Esophagus squamous epithelium (tissue), 5 donors: ENCODE data around the gene OSBPL10. TPM values are rescaled to one million over a fixed set of nuclear protein-coding genes. Genes with fewer than 3 reads are reported as not detected.

Source experiments
- DNase-seq: peaks from one replicate; lab custom pipeline; 2025; lab: John Stamatoyannopoulos, UW
- H3K27ac ChIP-seq, 4 donors: fragments of 200-600 bp; sonication (generic); one replicate each; pipeline ENCODE4 v1.5.1; 2016 to 2019; ENCODE audit warnings: mild to moderate bottlenecking in 1 of 4
- H3K27me3 ChIP-seq, 4 donors: fragments of 200-600 bp; sonication (generic); 1 replicate in 3 of 4; 2 replicates in 1 of 4; pipeline versions ENCODE4 v1.5.1 to v1.6.0; 2017 to 2021; ENCODE audit warnings: antibody characterized with exemption in 1 of 4
- H3K36me3 ChIP-seq, 3 donors: fragments of 200-600 bp; sonication (generic); one replicate each; pipeline ENCODE4 v1.5.1; 2016 to 2019
- H3K4me1 ChIP-seq, 3 donors: fragments of 200-600 bp; sonication (generic); one replicate each; pipeline ENCODE4 v1.5.1; 2017 to 2019
- H3K4me3 ChIP-seq, 4 donors: fragments of 200-600 bp; sonication (generic); 1 replicate in 3 of 4; 2 replicates in 1 of 4; pipeline ENCODE4 v1.5.1; 2016 to 2019; ENCODE audit warnings: mild to moderate bottlenecking in 2 of 4, moderate library complexity in 1 of 4
- H3K9me3 ChIP-seq, 3 donors: fragments of 200-600 bp; sonication (generic); one replicate each; pipeline ENCODE4 v1.5.1; 2016 to 2019
- POLR2A ChIP-seq, 4 donors: fragments of 450-650 bp; IDR thresholded peaks; one replicate each; pipeline ENCODE4 v1.6.1; 2017; ENCODE audit warnings: antibody characterized with exemption in 4 of 4, mild to moderate bottlenecking in 4 of 4, moderate library complexity in 3 of 4
- WGBS, 2 donors: methylation state at CpG; one replicate each; pipeline ENCODE4 v1.1.5; 2018; 5-methylcytosine and 5-hydroxymethylcytosine counted together
- intact Hi-C: fragments of 100-400 bp; cut with DNase I; formaldehyde crosslinking; loops from one replicate; pipeline ENCODE4 v1.15.0; 2022
- total RNA-seq, 4 donors: library from RNA; depleted of rRNA; stranded (reverse); fragments of >200 nt; gene quantifications; one replicate each; pipeline ENCODE4 v1.1.0, GENCODE V29; 2016
- TF ChIP-seq, protein P1 (sequence below), 6 experiments: fragments of 450-650 bp in 4 of 6; fragments of 200-600 bp in 2 of 6; sonication (generic) in 2 of 6; IDR thresholded peaks; one replicate each; pipeline ENCODE4 v1.5.1; 2016 to 2019; ENCODE audit warnings: antibody characterized with exemption in 6 of 6, mild to moderate bottlenecking in 4 of 6, moderate library complexity in 4 of 6
- donor health status: DM: yes; HTN: yes; CAD: no.

The OSBPL10 gene
- total RNA-seq, 4 donors from 2014 or later: 13.8 to 65.3 (median 41.0) TPM

GRCh38 chr3:31880482-31881078 is 100.5 kb downstream of the OSBPL10 start:
- TF ChIP-seq, protein P1, sequence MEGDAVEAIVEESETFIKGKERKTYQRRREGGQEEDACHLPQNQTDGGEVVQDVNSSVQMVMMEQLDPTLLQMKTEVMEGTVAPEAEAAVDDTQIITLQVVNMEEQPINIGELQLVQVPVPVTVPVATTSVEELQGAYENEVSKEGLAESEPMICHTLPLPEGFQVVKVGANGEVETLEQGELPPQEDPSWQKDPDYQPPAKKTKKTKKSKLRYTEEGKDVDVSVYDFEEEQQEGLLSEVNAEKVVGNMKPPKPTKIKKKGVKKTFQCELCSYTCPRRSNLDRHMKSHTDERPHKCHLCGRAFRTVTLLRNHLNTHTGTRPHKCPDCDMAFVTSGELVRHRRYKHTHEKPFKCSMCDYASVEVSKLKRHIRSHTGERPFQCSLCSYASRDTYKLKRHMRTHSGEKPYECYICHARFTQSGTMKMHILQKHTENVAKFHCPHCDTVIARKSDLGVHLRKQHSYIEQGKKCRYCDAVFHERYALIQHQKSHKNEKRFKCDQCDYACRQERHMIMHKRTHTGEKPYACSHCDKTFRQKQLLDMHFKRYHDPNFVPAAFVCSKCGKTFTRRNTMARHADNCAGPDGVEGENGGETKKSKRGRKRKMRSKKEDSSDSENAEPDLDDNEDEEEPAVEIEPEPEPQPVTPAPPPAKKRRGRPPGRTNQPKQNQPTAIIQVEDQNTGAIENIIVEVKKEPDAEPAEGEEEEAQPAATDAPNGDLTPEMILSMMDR (IDR thresholded peaks at IDR 0.05): no peak
- no peak for TF ChIP-seq POLR2A (IDR thresholded peaks at IDR 0.05)
- peak overlapping the region in 2 of 4 donors; percentile 23 to 42 for H3K27ac ChIP-seq
- no peak overlapping the region for H3K4me3 ChIP-seq
- peaks cover 0 to 9% (median 0%) of the 10 kb centered on the region in 3 donors for H3K36me3 ChIP-seq
- intact Hi-C loops: no loop called here
- H3K4me1 ChIP-seq: peaks cover 6 to 64% (median 29%) of the 10 kb centered on the region in 3 donors
- no peaks in the 10 kb centered on the region for H3K9me3 ChIP-seq
- DNase-seq: no peak
- 43 to 55% methylated on average over 4 of the region's 4 CpGs for WGBS, 2 donors
- no peaks in the 10 kb centered on the region for H3K27me3 ChIP-seq

- intact Hi-C loops: no loop called here
- TF ChIP-seq POLR2A (IDR thresholded peaks at IDR 0.05): no peak
- TF ChIP-seq, protein P1 (IDR thresholded peaks at IDR 0.05): peak in 4 of 6 experiments; percentile 8 to 54 (median 25)
- H3K4me3 ChIP-seq: no peak overlapping the region
- no peak for DNase-seq
- peaks cover 6 to 67% (median 29%) of the 10 kb centered on the region in 3 donors for H3K4me1 ChIP-seq
- 54 to 65% methylated on average over 4 of the region's 4 CpGs for WGBS, 2 donors
- H3K27ac ChIP-seq: peak overlapping the region in 2 of 4 donors; percentile 23 to 42
- no peaks in the 10 kb centered on the region for H3K9me3 ChIP-seq
- H3K27me3 ChIP-seq: no peaks in the 10 kb centered on the region
- H3K36me3 ChIP-seq: peaks cover 0 to 9% (median 0%) of the 10 kb centered on the region in 3 donors
Observed at GRCh38 chr3:31880020-31880419, 101.0 kb downstream of the OSBPL10 start.

- 94 to 97% methylated on average over 6 of the region's 6 CpGs for WGBS, 2 donors
- Histone ChIP-seq H3K27me3 (no peaks in the 10 kb centered on the region), H3K27ac (no peak overlapping the region), H3K4me3 (no peak overlapping the region), H3K9me3 (no peaks in the 10 kb centered on the region), H3K36me3 (peaks cover 0 to 9% (median 0%) of the 10 kb centered on the region in 3 donors), H3K4me1 (peaks cover 6 to 67% (median 29%) of the 10 kb centered on the region in 3 donors)
- no peak for TF ChIP-seq POLR2A (IDR thresholded peaks at IDR 0.05)
- intact Hi-C loops: no loop called here
- no peak for DNase-seq
Observed at GRCh38 chr3:31879365-31879764, 101.7 kb downstream of the OSBPL10 start.

- H3K27me3 ChIP-seq: no peaks in the 10 kb centered on the region
- WGBS, 2 donors: 66 to 76% methylated on average over 7 of the region's 7 CpGs
- intact Hi-C loops: no loop called here
- no peak for DNase-seq
- H3K27ac ChIP-seq: no peak overlapping the region
- no peak overlapping the region for H3K4me3 ChIP-seq
- peaks cover 0 to 9% (median 0%) of the 10 kb centered on the region in 3 donors for H3K36me3 ChIP-seq
- H3K4me1 ChIP-seq: peaks cover 6 to 60% (median 29%) of the 10 kb centered on the region in 3 donors
- TF ChIP-seq, protein P1 (IDR thresholded peaks at IDR 0.05): no peak
- TF ChIP-seq POLR2A (IDR thresholded peaks at IDR 0.05): no peak
- no peaks in the 10 kb centered on the region for H3K9me3 ChIP-seq
Observed at GRCh38 chr3:31878231-31878838, 102.7 kb downstream of the OSBPL10 start.

GRCh38 chr3:31876331-31876730 is 104.7 kb downstream of the OSBPL10 start:
- Histone ChIP-seq H3K36me3 (peaks cover 0 to 16% (median 0%) of the 10 kb centered on the region in 3 donors), H3K4me3 (peak overlapping the region in 1 of 4 donors; percentile 32), H3K9me3 (no peaks in the 10 kb centered on the region), H3K4me1 (peaks cover 0 to 40% (median 25%) of the 10 kb centered on the region in 3 donors), H3K27me3 (no peaks in the 10 kb centered on the region), H3K27ac (peak overlapping the region in 2 of 4 donors; percentile 50 to 58)
- TF ChIP-seq POLR2A (IDR thresholded peaks at IDR 0.05): no peak
- TF ChIP-seq, protein P1 (IDR thresholded peaks at IDR 0.05): no peak
- DNase-seq: no peak
- WGBS, 2 donors: 19 to 37% methylated on average over 7 of the region's 7 CpGs
- intact Hi-C loops: no loop called here
